IPS-18c (cell line): ENCODE results near the gene EPHA8.

Experiments used
- H3K4me3 ChIP-seq: 2 replicates; pipeline ENCODE4 v1.7.0; 2013; ENCODE audit warnings: low read depth, mild to moderate bottlenecking, low read length, moderate library complexity; ENCODE audit not compliant: insufficient read depth
- H3K9me3 ChIP-seq: one replicate; pipeline ENCODE4 v1.6.1; 2013; ENCODE audit warnings: mild to moderate bottlenecking, low read length, moderate library complexity; ENCODE audit not compliant: control insufficient read depth, insufficient read depth

The EPHA8 gene

GRCh38 chr1:22578732-22579361, 15.6 kb downstream of the EPHA8 start:
- Histone ChIP-seq H3K4me3 (no peak overlapping the region), H3K9me3 (no peaks in the 10 kb centered on the region)

- no peak overlapping the region for H3K4me3 ChIP-seq
- no peaks in the 10 kb centered on the region for H3K9me3 ChIP-seq
Measured at GRCh38 chr1:22579541-22580155, 16.4 kb downstream of the EPHA8 start.

GRCh38 chr1:22582661-22583635, 19.7 kb downstream of the EPHA8 start:
- H3K9me3 ChIP-seq = no peaks in the 10 kb centered on the region
- H3K4me3 ChIP-seq = no peak overlapping the region

- Histone ChIP-seq H3K9me3 (no peaks in the 10 kb centered on the region), H3K4me3 (no peak overlapping the region)
Measured at GRCh38 chr1:22584001-22584562, 20.8 kb downstream of the EPHA8 start.

GRCh38 chr1:22584970-22585369, 21.7 kb downstream of the EPHA8 start:
- H3K9me3 ChIP-seq = no peaks in the 10 kb centered on the region

GRCh38 chr1:22585471-22585870, 22.2 kb downstream of the EPHA8 start:
- Histone ChIP-seq H3K9me3 (no peaks in the 10 kb centered on the region), H3K4me3 (no peak overlapping the region)

More at GRCh38 chr1:22584970-22585369, 21.7 kb downstream of the EPHA8 start:
- no peak overlapping the region for H3K4me3 ChIP-seq

- Histone ChIP-seq H3K4me3 (no peak overlapping the region), H3K9me3 (no peaks in the 10 kb centered on the region)
Measured at GRCh38 chr1:22586356-22587130, 23.3 kb downstream of the EPHA8 start.

GRCh38 chr1:22587247-22587646, 24.0 kb downstream of the EPHA8 start:
- no peaks in the 10 kb centered on the region for H3K9me3 ChIP-seq
- no peak overlapping the region for H3K4me3 ChIP-seq

GRCh38 chr1:22588899-22589422, 25.7 kb downstream of the EPHA8 start:
- Histone ChIP-seq H3K9me3 (no peaks in the 10 kb centered on the region), H3K4me3 (no peak overlapping the region)

- no peaks in the 10 kb centered on the region for H3K9me3 ChIP-seq
Measured at GRCh38 chr1:22591576-22591975, 28.3 kb downstream of the EPHA8 start.

GRCh38 chr1:22592051-22592450, 28.8 kb downstream of the EPHA8 start:
- Histone ChIP-seq H3K4me3 (no peak overlapping the region), H3K9me3 (no peaks in the 10 kb centered on the region)

More at GRCh38 chr1:22591576-22591975, 28.3 kb downstream of the EPHA8 start:
- no peak overlapping the region for H3K4me3 ChIP-seq

- H3K4me3 ChIP-seq = no peak overlapping the region
Measured at GRCh38 chr1:22592919-22593790, 29.9 kb downstream of the EPHA8 start.

GRCh38 chr1:22594396-22594795, 31.1 kb downstream of the EPHA8 start:
- H3K4me3 ChIP-seq = no peak overlapping the region
- no peaks in the 10 kb centered on the region for H3K9me3 ChIP-seq

More at GRCh38 chr1:22592919-22593790, 29.9 kb downstream of the EPHA8 start:
- no peaks in the 10 kb centered on the region for H3K9me3 ChIP-seq

GRCh38 chr1:22595108-22595507, 31.8 kb downstream of the EPHA8 start:
- Histone ChIP-seq H3K4me3 (no peak overlapping the region), H3K9me3 (no peaks in the 10 kb centered on the region)

GRCh38 chr1:22597301-22597965, 34.1 kb downstream of the EPHA8 start:
- Histone ChIP-seq H3K4me3 (no peak overlapping the region), H3K9me3 (no peaks in the 10 kb centered on the region)
